DMS 273 (cell line): Measurements from ENCODE around the gene STXBP3.
"Not testable (repeated sequence)": the region's sequence is repeated elsewhere in the genome, so short reads cannot be mapped to it uniquely, and the experiment has no call there.

Source experiments
- DNase-seq: peaks from one replicate; lab custom pipeline; 2025; ENCODE audit not compliant: unreplicated experiment; lab: John Stamatoyannopoulos, UW

Gene STXBP3

GRCh38 chr1:108728327-108728923 is 18.0 kb upstream of the STXBP3 start:
- no peak for DNase-seq

- no peak for DNase-seq
These were observed 17.0 kb upstream of the STXBP3 start for GRCh38 chr1:108729481-108729880.

- no peak for DNase-seq
These were observed 14.1 kb upstream of the STXBP3 start for GRCh38 chr1:108732398-108732797.

- no peak for DNase-seq
These were observed 12.2 kb upstream of the STXBP3 start for GRCh38 chr1:108734171-108734865.

GRCh38 chr1:108742253-108742652 is 4.2 kb upstream of the STXBP3 start:
- peak; percentile 24 for DNase-seq

GRCh38 chr1:108745980-108746381 is 493 bp upstream of the STXBP3 start:
- no peak for DNase-seq

GRCh38 chr1:108747171-108747850 is 837 bp downstream of the STXBP3 start:
- peak; percentile 87 for DNase-seq

- no peak for DNase-seq
These were observed 1.4 kb downstream of the STXBP3 start for GRCh38 chr1:108747898-108748297.

GRCh38 chr1:108749081-108749480 is 2.6 kb downstream of the STXBP3 start:
- DNase-seq = no peak

GRCh38 chr1:108750476-108751181 is 4.2 kb downstream of the STXBP3 start:
- peak; percentile 62 for DNase-seq

- no peak for DNase-seq
These were observed 6.9 kb downstream of the STXBP3 start for GRCh38 chr1:108753363-108753762.

GRCh38 chr1:108758796-108759195 is 12.3 kb downstream of the STXBP3 start:
- DNase-seq = peak; percentile 54

GRCh38 chr1:108767115-108767514 is 20.6 kb downstream of the STXBP3 start:
- no peak for DNase-seq

GRCh38 chr1:108767708-108768107 is 21.2 kb downstream of the STXBP3 start:
- no peak for DNase-seq

- no peak for DNase-seq
These were observed 31.4 kb downstream of the STXBP3 start for GRCh38 chr1:108777839-108778238.

- DNase-seq = no peak
These were observed 33.0 kb downstream of the STXBP3 start for GRCh38 chr1:108779455-108779854.

GRCh38 chr1:108780937-108781574 is 34.6 kb downstream of the STXBP3 start:
- DNase-seq = no peak

- not testable (repeated sequence) for DNase-seq
These were observed 35.1 kb downstream of the STXBP3 start for GRCh38 chr1:108781575-108781944.

GRCh38 chr1:108785264-108785663 is 38.8 kb downstream of the STXBP3 start:
- DNase-seq = no peak

GRCh38 chr1:108785880-108786279 is 39.4 kb downstream of the STXBP3 start:
- no peak for DNase-seq

GRCh38 chr1:108791790-108792189 is 45.3 kb downstream of the STXBP3 start:
- no peak for DNase-seq
